LHCN-M2 (cell line): ENCODE results near the gene C19orf25. TPM values are rescaled to one million over a fixed set of nuclear protein-coding genes. Genes with fewer than 3 reads are reported as not detected.

Source experiments
- DNase-seq: peaks from one replicate; pipeline ENCODE4 v3.0.0-alpha.2; 2012; ENCODE audit warnings: low read depth
- total RNA-seq: library from RNA; depleted of rRNA; stranded (reverse); fragments of >200 nt; gene quantifications from 2 replicates; pipeline ENCODE4 v1.2.3, GENCODE V29; 2014

C19orf25 gene
- total RNA-seq, 1 experiment from 2014 or later: 49.5 TPM

- no peak for DNase-seq
Observed at GRCh38 chr19:1496714-1497577, 17.9 kb upstream of the C19orf25 start.

GRCh38 chr19:1495799-1496713 is 17.0 kb upstream of the C19orf25 start:
- no peak for DNase-seq

GRCh38 chr19:1495051-1495798 is 16.2 kb upstream of the C19orf25 start:
- no peak for DNase-seq

GRCh38 chr19:1494115-1494815 is 15.2 kb upstream of the C19orf25 start:
- DNase-seq: no peak

GRCh38 chr19:1492474-1493006 is 13.5 kb upstream of the C19orf25 start:
- no peak for DNase-seq

- no peak for DNase-seq
Observed at GRCh38 chr19:1491849-1492170, 12.8 kb upstream of the C19orf25 start.

- no peak for DNase-seq
Observed at GRCh38 chr19:1491114-1491848, 12.3 kb upstream of the C19orf25 start, which contains the start of gene REEP6. Gene REEP6 (plus strand): TSS chr19:1491181. CDS start chr19:1491270, 89 bp downstream.

GRCh38 chr19:1490311-1491113 is 11.5 kb upstream of the C19orf25 start, which contains the start of gene PCSK4:
Gene PCSK4 (minus strand): TSS chr19:1490350. CDS start chr19:1490346, 4 bp downstream.
- DNase-seq: peak; percentile 98

- DNase-seq: peak; percentile 43
Observed at GRCh38 chr19:1489463-1490310, 10.7 kb upstream of the C19orf25 start.

GRCh38 chr19:1488282-1488601 is 9.2 kb upstream of the C19orf25 start:
- no peak for DNase-seq

GRCh38 chr19:1487576-1488281 is 8.7 kb upstream of the C19orf25 start:
- DNase-seq: no peak

- DNase-seq: no peak
Observed at GRCh38 chr19:1486720-1487575, 7.9 kb upstream of the C19orf25 start.

GRCh38 chr19:1483979-1484428 is 5.0 kb upstream of the C19orf25 start:
- DNase-seq: no peak

- no peak for DNase-seq
Observed at GRCh38 chr19:1483131-1483978, 4.3 kb upstream of the C19orf25 start.

GRCh38 chr19:1482361-1483130 is 3.5 kb upstream of the C19orf25 start:
- DNase-seq: no peak
